GM18517 (cell line): ENCODE results near the gene WASHC4.
"Not testable (repeated sequence)": the region's sequence is repeated elsewhere in the genome, so short reads cannot be mapped to it uniquely, and the experiment has no call there.

Source experiments
- ATAC-seq: cut with Tn5 transposase; IDR thresholded peaks from one replicate; pipeline ENCODE4 v1.9.1; 2021; ENCODE audit warnings: mild to moderate bottlenecking, moderate library complexity; ENCODE audit not compliant: unreplicated experiment

Gene WASHC4

GRCh38 chr12:105089817-105090216 is 17.7 kb upstream of the WASHC4 start:
- no peak for ATAC-seq

- no peak for ATAC-seq
Observed at GRCh38 chr12:105090361-105090760, 17.2 kb upstream of the WASHC4 start.

- ATAC-seq: no peak
Observed at GRCh38 chr12:105091476-105092206, 15.9 kb upstream of the WASHC4 start.

DNA sequence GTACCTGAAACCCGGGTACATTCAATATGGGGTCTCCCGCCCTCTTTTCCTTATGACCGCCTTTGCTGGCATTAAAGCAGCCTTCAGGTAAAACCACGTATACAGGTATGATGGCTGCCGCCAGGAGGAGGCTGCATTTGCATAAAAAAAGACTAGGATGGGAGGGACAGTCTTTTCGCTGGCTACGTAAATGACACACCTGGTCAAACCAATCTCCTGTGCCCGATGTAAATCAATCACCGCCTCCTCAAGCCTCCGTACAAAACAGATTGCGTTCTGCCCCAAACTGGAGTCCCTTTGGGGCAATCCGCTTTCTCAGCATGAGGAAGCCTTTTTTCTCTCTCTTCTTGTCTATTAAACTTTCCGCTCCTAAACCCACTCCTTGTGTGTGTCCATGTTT is 15.2 kb upstream of the WASHC4 start:
- ATAC-seq: no peak

DNA sequence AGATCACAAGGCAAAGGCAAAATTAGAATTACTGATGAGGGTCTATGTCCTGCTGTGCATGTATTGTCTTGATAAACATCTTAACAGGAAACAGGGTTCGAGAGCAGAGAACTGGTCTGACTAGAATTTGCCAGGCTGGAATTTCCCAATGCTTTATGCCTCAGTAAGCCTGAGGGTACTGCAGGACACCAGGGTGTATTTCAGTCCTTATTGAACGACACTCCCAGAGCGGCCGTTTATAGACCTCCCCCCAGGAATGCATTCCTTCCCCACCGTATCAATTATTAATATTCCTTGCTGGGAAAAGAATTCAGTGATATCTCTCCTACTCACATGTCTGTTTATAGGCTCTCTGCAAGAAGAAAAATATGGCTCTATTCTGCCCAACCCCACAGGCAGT is 12.2 kb upstream of the WASHC4 start:
- not testable (repeated sequence) for ATAC-seq

DNA sequence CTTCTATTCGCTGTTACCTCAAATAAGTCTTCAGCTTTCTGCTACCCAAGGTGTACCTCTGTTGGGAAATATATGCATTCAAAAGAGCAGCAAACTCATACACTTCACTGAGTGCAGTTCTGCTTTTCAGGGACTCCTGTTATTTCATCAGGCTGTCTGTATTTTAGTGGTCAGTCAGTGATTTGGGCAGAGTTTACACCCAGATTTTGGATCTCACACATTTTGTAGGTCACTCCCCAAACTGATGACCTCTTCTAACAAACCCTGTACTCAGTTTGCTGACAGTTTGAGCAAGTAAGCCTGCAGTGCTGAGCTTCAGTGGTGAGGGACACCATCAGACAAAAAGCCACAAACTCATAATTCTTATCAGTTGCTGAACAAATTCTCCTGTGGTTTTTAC is 8.2 kb upstream of the WASHC4 start:
- no peak for ATAC-seq

GRCh38 chr12:105100207-105100985 is 7.1 kb upstream of the WASHC4 start:
- no peak for ATAC-seq

GRCh38 chr12:105100998-105101397 is 6.5 kb upstream of the WASHC4 start:
- ATAC-seq: no peak

- no peak for ATAC-seq
Observed at GRCh38 chr12:105102673-105103072, 4.9 kb upstream of the WASHC4 start.

GRCh38 chr12:105104762-105105161 is 2.8 kb upstream of the WASHC4 start:
- ATAC-seq: no peak

DNA sequence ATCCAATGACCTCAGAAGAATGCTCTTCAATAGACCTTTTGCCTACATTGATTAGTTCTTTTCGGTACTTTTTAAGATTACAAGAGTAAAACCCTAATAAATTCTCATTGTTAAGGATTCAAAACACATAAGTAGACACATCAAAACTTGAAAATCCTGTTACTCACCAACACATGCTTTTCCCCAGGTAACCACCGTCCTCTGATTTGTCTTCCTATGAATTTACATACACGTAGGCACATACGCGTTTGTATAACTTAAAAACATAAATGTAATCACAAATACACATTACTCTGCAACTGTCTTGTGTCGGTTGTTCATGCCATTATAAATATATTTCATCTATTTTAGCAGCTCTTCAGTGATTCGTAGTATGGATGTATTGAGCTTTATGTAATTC is 910 bp upstream of the WASHC4 start:
- ATAC-seq: no peak

GRCh38 chr12:105107171-105107493 is 399 bp upstream of the WASHC4 start:
- ATAC-seq: peak; percentile 6

DNA sequence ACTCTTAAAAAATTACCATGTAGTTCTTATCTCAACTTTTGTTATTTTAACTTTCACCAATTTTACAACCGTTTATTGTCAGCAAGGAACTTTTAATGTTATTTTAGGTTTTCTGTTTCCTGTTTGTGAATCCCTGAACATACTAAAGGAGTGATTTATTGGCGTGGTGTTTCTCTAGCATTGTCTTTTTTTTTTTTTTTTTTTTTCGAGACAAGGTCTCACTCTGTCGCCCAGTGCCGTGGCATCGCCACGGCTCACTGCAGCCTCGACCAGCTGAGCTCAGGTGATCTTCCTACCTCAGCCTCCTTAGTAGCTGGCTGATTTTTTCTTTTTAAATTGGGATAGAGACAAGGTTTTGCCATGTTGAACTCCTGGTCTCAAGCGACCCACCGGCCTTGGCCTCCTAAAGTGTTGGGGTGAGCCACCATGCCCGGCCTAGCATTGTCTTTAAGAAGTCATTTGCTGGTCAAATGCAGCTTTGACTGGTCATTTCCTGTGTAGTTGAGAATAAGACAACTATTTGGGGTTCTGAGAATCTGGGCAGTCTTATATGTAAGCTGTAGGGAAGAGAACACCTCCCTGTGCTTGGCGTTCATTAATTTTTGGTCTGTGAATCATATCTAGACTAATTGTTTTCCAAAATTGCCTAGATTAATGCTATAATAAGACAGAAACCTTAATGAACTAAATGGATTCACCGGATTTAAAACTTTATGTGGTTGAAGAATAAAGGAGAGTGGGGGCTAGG is 2.1 kb downstream of the WASHC4 start:
- ATAC-seq: peak; percentile 42

DNA sequence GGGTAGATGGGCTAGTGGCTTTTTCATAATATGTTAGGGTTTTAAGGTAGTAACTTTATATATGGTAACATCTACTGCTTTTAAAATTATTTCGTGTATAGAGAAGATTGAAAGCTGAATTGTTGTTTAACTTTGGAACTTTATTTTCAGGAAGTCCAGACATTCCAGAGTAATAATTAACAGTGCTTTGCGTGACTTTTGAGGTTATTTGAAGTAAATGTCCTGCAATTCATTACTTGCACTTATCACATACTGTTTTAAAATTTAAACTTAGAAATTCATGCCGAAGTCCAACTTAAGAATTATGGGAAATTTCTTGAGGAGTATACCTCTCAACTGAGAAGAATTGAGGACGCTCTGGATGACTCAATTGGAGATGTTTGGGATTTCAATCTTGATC is 3.3 kb downstream of the WASHC4 start:
- no peak for ATAC-seq

- ATAC-seq: no peak
Observed at GRCh38 chr12:105113094-105113493, 5.6 kb downstream of the WASHC4 start.

DNA sequence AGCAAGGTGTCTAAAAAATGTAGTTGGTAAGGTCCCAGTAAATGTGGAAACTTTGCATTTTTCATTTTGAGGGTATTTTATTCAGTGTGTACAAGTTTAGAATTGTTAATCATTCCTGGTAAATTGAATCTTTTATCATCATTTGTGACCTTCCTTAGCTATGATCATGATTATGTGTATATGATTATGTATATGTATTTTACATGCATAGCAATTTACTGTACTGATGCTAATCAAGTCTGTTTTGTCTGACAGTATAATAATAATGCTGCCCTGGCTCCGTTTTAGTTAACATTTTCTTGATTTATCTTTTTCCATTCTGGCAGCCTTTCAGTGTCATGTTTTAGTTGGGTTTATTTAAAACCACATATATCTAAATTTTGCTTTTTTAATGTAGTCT is 9.4 kb downstream of the WASHC4 start:
- ATAC-seq: no peak

- ATAC-seq: no peak
Observed at GRCh38 chr12:105120551-105120950, 13.0 kb downstream of the WASHC4 start.

GRCh38 chr12:105138248-105138647 is 30.7 kb downstream of the WASHC4 start:
- ATAC-seq: no peak

DNA sequence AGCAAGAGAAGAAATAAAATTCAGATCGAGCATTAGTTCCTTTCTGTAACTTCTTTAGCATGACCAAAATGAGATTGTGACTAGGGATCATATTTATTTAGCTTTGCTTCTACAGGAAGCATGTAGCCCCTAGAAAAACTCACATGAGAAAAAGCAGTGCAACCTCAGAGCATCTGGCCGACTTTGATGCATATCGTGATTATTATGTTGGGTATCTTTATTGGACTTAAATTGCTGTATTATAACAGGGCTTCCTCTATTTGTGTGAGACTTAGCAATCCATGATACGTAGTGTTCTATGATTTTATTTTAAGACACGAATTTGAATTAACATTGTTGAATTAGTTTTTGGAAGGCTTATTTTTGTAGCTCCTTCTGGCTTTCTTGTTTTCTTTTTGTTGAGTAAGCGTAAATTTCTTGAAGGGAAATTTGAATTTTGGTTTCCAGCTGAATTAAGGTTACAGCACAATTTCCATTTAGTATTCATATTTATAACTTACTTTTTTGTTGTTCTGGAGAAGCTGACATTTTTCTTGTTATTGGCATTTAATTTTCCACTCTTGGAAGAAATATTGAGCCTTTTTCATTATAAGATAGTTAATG is 33.9 kb downstream of the WASHC4 start:
- ATAC-seq: no peak

- no peak for ATAC-seq
Observed at GRCh38 chr12:105142259-105142658, 34.7 kb downstream of the WASHC4 start.

GRCh38 chr12:105156260-105156659 is 48.7 kb downstream of the WASHC4 start:
- no peak for ATAC-seq
